Vagina (tissue), 2 donors: ENCODE measurements around the gene BRCA1. TPM values are rescaled to one million over a fixed set of nuclear protein-coding genes. Genes with fewer than 3 reads are reported as not detected.
"Not testable (repeated sequence)": the region's sequence is repeated elsewhere in the genome, so short reads cannot be mapped to it uniquely, and the experiment has no call there.

Source experiments
- DNase-seq, 2 donors: peaks; one replicate each; pipeline ENCODE4 v3.0.0-alpha.2; 2017; ENCODE audit errors: extremely low spot score in 2 of 2
- H3K27ac ChIP-seq: fragments of 200-600 bp; sonication (generic); one replicate; pipeline ENCODE4 v1.5.1; 2019
- H3K27me3 ChIP-seq: fragments of 200-600 bp; sonication (generic); one replicate; pipeline ENCODE4 v1.5.1; 2019
- H3K36me3 ChIP-seq, 2 donors: fragments of 200-600 bp; sonication (generic); one replicate each; pipeline ENCODE4 v1.5.1; 2017 to 2019
- H3K4me1 ChIP-seq: fragments of 200-600 bp; sonication (generic); one replicate; pipeline ENCODE4 v1.5.1; 2019
- H3K4me3 ChIP-seq, 2 donors: fragments of 200-600 bp; sonication (generic); 1 replicate in 1 of 2; 2 replicates in 1 of 2; pipeline ENCODE4 v1.5.1; 2016 to 2019
- H3K9me3 ChIP-seq: fragments of 200-600 bp; sonication (generic); one replicate; pipeline ENCODE4 v1.5.1; 2019
- CTCF ChIP-seq, 3 experiments: fragments of 450-650 bp in 2 of 3; fragments of 200-600 bp in 1 of 3; sonication (generic) in 1 of 3; IDR thresholded peaks; one replicate each; pipeline ENCODE4 v1.5.1; 2017 to 2019; ENCODE audit warnings: antibody characterized with exemption in 3 of 3, mild to moderate bottlenecking in 2 of 3, moderate library complexity in 2 of 3
- POLR2A ChIP-seq, 2 donors: fragments of 450-650 bp; IDR thresholded peaks; one replicate each; pipeline ENCODE4 v1.6.1; 2017; ENCODE audit warnings: antibody characterized with exemption in 2 of 2, mild to moderate bottlenecking in 2 of 2, moderate library complexity in 2 of 2
- POLR2AphosphoS5 ChIP-seq, 2 donors: sonication (generic); formaldehyde crosslinking; IDR thresholded peaks; one replicate each; pipeline ENCODE4 v1.9.0; 2017; ENCODE audit warnings: antibody characterized with exemption in 2 of 2, mild to moderate bottlenecking in 2 of 2, low read depth in 1 of 2; ENCODE audit not compliant: insufficient read depth in 1 of 2
- intact Hi-C: fragments of 100-400 bp; cut with DNase I; formaldehyde crosslinking; loops from one replicate; pipeline ENCODE4 v1.15.1; 2023
- total RNA-seq: library from RNA; depleted of rRNA; stranded (reverse); fragments of >200 nt; gene quantifications from one replicate; pipeline ENCODE4 v1.2.3, GENCODE V29; 2016

Gene BRCA1
- total RNA-seq, 1 donor from 2014 or later: 6.6 TPM

GRCh38 chr17:43056051-43056450 lies 69.1 kb downstream of the BRCA1 start:
- H3K36me3 ChIP-seq: no peaks in the 10 kb centered on the region
- intact Hi-C loops: no loop called here
- no peaks in the 10 kb centered on the region for H3K27me3 ChIP-seq
- no peaks in the 10 kb centered on the region for H3K4me1 ChIP-seq
- H3K27ac ChIP-seq: no peak overlapping the region
- H3K9me3 ChIP-seq: no peaks in the 10 kb centered on the region
- TF ChIP-seq CTCF (IDR thresholded peaks at IDR 0.05) (no peak), POLR2AphosphoS5 (IDR thresholded peaks at IDR 0.05; ENCODE audit: insufficient read depth in 1 of 2, low read depth in 1 of 2) (no peak), POLR2A (IDR thresholded peaks at IDR 0.05) (no peak)
- no peak for DNase-seq
- H3K4me3 ChIP-seq: no peak overlapping the region

- H3K4me3 ChIP-seq, H3K36me3 ChIP-seq, H3K27me3 ChIP-seq, H3K4me1 ChIP-seq, DNase-seq, H3K27ac ChIP-seq, intact Hi-C loops, H3K9me3 ChIP-seq: not testable (repeated sequence)
These were observed 72.2 kb downstream of the BRCA1 start for GRCh38 chr17:43053008-43053407.

GRCh38 chr17:43051969-43052368 lies 73.2 kb downstream of the BRCA1 start:
- no peaks in the 10 kb centered on the region for H3K36me3 ChIP-seq
- intact Hi-C loops: no loop called here
- no peak for TF ChIP-seq POLR2A (IDR thresholded peaks at IDR 0.05)
- TF ChIP-seq POLR2AphosphoS5 (IDR thresholded peaks at IDR 0.05; ENCODE audit: insufficient read depth in 1 of 2, low read depth in 1 of 2): no peak
- TF ChIP-seq CTCF (IDR thresholded peaks at IDR 0.05): no peak

GRCh38 chr17:43044024-43044423 lies 81.1 kb downstream of the BRCA1 start:
- intact Hi-C loops: no loop called here
- no peaks in the 10 kb centered on the region for H3K27me3 ChIP-seq
- H3K9me3 ChIP-seq: no peaks in the 10 kb centered on the region
- no peaks in the 10 kb centered on the region for H3K36me3 ChIP-seq
- no peak overlapping the region for H3K27ac ChIP-seq
- H3K4me3 ChIP-seq: no peak overlapping the region
- DNase-seq: no peak
- TF ChIP-seq POLR2AphosphoS5 (IDR thresholded peaks at IDR 0.05; ENCODE audit: insufficient read depth in 1 of 2, low read depth in 1 of 2) (no peak), CTCF (IDR thresholded peaks at IDR 0.05) (no peak), POLR2A (IDR thresholded peaks at IDR 0.05) (no peak)
- H3K4me1 ChIP-seq: no peaks in the 10 kb centered on the region

More at GRCh38 chr17:43051969-43052368, 73.2 kb downstream of the BRCA1 start:
- Histone ChIP-seq H3K9me3 (no peaks in the 10 kb centered on the region), H3K4me1 (no peaks in the 10 kb centered on the region), H3K27ac (no peak overlapping the region), H3K4me3 (no peak overlapping the region), H3K27me3 (no peaks in the 10 kb centered on the region)
- DNase-seq: no peak

- DNase-seq: no peak
- TF ChIP-seq CTCF (IDR thresholded peaks at IDR 0.05) (no peak), POLR2A (IDR thresholded peaks at IDR 0.05) (no peak), POLR2AphosphoS5 (IDR thresholded peaks at IDR 0.05; ENCODE audit: insufficient read depth in 1 of 2, low read depth in 1 of 2) (no peak)
- H3K27ac ChIP-seq: no peak overlapping the region
- no peaks in the 10 kb centered on the region for H3K4me1 ChIP-seq
- H3K4me3 ChIP-seq: no peak overlapping the region
- no peaks in the 10 kb centered on the region for H3K27me3 ChIP-seq
- intact Hi-C loops: no loop called here
- H3K36me3 ChIP-seq: no peaks in the 10 kb centered on the region
- H3K9me3 ChIP-seq: no peaks in the 10 kb centered on the region
These were observed 81.9 kb downstream of the BRCA1 start for GRCh38 chr17:43043307-43043706.
